ENCODE measurements around the gene KMT2C.

DNA sequence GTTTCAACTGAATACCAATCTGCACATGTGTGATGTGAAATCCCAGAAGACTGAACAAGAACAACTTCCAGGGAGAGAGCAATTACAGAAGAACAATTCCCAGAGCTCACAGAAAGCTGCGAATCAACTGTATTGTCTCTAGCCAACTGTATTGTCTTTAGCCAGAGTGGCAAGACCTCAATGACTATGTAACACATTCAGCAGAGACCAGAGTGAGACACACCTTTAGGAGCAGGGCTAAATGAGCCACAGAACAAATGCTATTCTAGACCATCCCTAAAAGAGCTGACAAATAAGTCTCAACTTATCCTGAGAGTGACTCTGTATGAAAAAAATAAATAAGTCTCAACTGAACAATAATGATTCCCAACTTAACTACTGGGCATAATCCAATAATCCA lies 72.0 kb downstream of the KMT2C start:
- TF ChIP-seq CTCF (IDR thresholded peaks at IDR 0.05; ENCODE audit: low read depth, low read length, missing input control) (no peak), EGR1 (IDR thresholded peaks at IDR 0.05; ENCODE audit: low read depth in 2 of 2) (no peak), RAD21 (IDR thresholded peaks at IDR 0.05) (no peak), GABPA (IDR thresholded peaks at IDR 0.05 in 1 of 2, conservative IDR thresholded peaks at IDR 0.05 in 1 of 2) (no peak), FOXA2 (IDR thresholded peaks at IDR 0.05) (no peak), YY1 (IDR thresholded peaks at IDR 0.05) (no peak), RXRA (IDR thresholded peaks at IDR 0.05) (no peak), ATF3 (IDR thresholded peaks at IDR 0.05) (no peak), JUND (IDR thresholded peaks at IDR 0.05) (no peak), SP1 (IDR thresholded peaks at IDR 0.05) (no peak)
- TF ChIP-seq, protein P1, sequence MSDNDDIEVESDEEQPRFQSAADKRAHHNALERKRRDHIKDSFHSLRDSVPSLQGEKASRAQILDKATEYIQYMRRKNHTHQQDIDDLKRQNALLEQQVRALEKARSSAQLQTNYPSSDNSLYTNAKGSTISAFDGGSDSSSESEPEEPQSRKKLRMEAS (IDR thresholded peaks at IDR 0.05): no peak
- TF ChIP-seq, protein P2, sequence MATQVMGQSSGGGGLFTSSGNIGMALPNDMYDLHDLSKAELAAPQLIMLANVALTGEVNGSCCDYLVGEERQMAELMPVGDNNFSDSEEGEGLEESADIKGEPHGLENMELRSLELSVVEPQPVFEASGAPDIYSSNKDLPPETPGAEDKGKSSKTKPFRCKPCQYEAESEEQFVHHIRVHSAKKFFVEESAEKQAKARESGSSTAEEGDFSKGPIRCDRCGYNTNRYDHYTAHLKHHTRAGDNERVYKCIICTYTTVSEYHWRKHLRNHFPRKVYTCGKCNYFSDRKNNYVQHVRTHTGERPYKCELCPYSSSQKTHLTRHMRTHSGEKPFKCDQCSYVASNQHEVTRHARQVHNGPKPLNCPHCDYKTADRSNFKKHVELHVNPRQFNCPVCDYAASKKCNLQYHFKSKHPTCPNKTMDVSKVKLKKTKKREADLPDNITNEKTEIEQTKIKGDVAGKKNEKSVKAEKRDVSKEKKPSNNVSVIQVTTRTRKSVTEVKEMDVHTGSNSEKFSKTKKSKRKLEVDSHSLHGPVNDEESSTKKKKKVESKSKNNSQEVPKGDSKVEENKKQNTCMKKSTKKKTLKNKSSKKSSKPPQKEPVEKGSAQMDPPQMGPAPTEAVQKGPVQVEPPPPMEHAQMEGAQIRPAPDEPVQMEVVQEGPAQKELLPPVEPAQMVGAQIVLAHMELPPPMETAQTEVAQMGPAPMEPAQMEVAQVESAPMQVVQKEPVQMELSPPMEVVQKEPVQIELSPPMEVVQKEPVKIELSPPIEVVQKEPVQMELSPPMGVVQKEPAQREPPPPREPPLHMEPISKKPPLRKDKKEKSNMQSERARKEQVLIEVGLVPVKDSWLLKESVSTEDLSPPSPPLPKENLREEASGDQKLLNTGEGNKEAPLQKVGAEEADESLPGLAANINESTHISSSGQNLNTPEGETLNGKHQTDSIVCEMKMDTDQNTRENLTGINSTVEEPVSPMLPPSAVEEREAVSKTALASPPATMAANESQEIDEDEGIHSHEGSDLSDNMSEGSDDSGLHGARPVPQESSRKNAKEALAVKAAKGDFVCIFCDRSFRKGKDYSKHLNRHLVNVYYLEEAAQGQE (IDR thresholded peaks at IDR 0.05): no peak
- TF ChIP-seq, protein P3, sequence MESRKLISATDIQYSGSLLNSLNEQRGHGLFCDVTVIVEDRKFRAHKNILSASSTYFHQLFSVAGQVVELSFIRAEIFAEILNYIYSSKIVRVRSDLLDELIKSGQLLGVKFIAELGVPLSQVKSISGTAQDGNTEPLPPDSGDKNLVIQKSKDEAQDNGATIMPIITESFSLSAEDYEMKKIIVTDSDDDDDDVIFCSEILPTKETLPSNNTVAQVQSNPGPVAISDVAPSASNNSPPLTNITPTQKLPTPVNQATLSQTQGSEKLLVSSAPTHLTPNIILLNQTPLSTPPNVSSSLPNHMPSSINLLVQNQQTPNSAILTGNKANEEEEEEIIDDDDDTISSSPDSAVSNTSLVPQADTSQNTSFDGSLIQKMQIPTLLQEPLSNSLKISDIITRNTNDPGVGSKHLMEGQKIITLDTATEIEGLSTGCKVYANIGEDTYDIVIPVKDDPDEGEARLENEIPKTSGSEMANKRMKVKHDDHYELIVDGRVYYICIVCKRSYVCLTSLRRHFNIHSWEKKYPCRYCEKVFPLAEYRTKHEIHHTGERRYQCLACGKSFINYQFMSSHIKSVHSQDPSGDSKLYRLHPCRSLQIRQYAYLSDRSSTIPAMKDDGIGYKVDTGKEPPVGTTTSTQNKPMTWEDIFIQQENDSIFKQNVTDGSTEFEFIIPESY (IDR thresholded peaks at IDR 0.05): no peak

Data from liver (tissue), 3 donors.